ENCODE results near the gene TRIO.
A peak's percentile ranks its signal among the peaks of the same experiment; 100 is the strongest.

TRIO gene

GRCh38 chr5:14158890-14159666 is 15.9 kb downstream of the TRIO start:
- DNase-seq: no peak
- in situ Hi-C loops (cut with HindIII; ENCODE audit: low pct_ligation_motif_present, low pct_unique_long_range_greater_than_20kb, low sequenced_read_pairs): no loop called here

- no peak for DNase-seq
- in situ Hi-C loops (cut with HindIII; ENCODE audit: low pct_ligation_motif_present, low pct_unique_long_range_greater_than_20kb, low sequenced_read_pairs): no loop called here
These were observed 18.8 kb downstream of the TRIO start for GRCh38 chr5:14161825-14162556.

- no peak for DNase-seq
- in situ Hi-C loops (cut with HindIII; ENCODE audit: low pct_ligation_motif_present, low pct_unique_long_range_greater_than_20kb, low sequenced_read_pairs): no loop called here
These were observed 21.3 kb downstream of the TRIO start for GRCh38 chr5:14164164-14165163.

- in situ Hi-C loops (cut with HindIII; ENCODE audit: low pct_ligation_motif_present, low pct_unique_long_range_greater_than_20kb, low sequenced_read_pairs): no loop called here
- peak; percentile 65 for DNase-seq
These were observed 22.4 kb downstream of the TRIO start for GRCh38 chr5:14165375-14166106.

GRCh38 chr5:14166437-14166836 is 23.3 kb downstream of the TRIO start:
- in situ Hi-C loops (cut with HindIII; ENCODE audit: low pct_ligation_motif_present, low pct_unique_long_range_greater_than_20kb, low sequenced_read_pairs): no loop called here
- DNase-seq: no peak

- in situ Hi-C loops (cut with HindIII; ENCODE audit: low pct_ligation_motif_present, low pct_unique_long_range_greater_than_20kb, low sequenced_read_pairs): no loop called here
- peak; percentile 74 for DNase-seq
These were observed 24.2 kb downstream of the TRIO start for GRCh38 chr5:14167211-14167845.

GRCh38 chr5:14168144-14168792 is 25.1 kb downstream of the TRIO start:
- no peak for DNase-seq

GRCh38 chr5:14168793-14169262 is 25.7 kb downstream of the TRIO start:
- DNase-seq: no peak
- in situ Hi-C loops (cut with HindIII; ENCODE audit: low pct_ligation_motif_present, low pct_unique_long_range_greater_than_20kb, low sequenced_read_pairs): no loop called here

More at GRCh38 chr5:14168144-14168792, 25.1 kb downstream of the TRIO start:
- in situ Hi-C loops (cut with HindIII; ENCODE audit: low pct_ligation_motif_present, low pct_unique_long_range_greater_than_20kb, low sequenced_read_pairs): no loop called here

GRCh38 chr5:14171046-14171445 is 27.9 kb downstream of the TRIO start:
- in situ Hi-C loops (cut with HindIII; ENCODE audit: low pct_ligation_motif_present, low pct_unique_long_range_greater_than_20kb, low sequenced_read_pairs): no loop called here
- no peak for DNase-seq

GRCh38 chr5:14171621-14172020 is 28.5 kb downstream of the TRIO start:
- in situ Hi-C loops (cut with HindIII; ENCODE audit: low pct_ligation_motif_present, low pct_unique_long_range_greater_than_20kb, low sequenced_read_pairs): no loop called here
- DNase-seq: no peak

- no peak for DNase-seq
- in situ Hi-C loops (cut with HindIII; ENCODE audit: low pct_ligation_motif_present, low pct_unique_long_range_greater_than_20kb, low sequenced_read_pairs): no loop called here
These were observed 29.1 kb downstream of the TRIO start for GRCh38 chr5:14172149-14172795.

- no peak for DNase-seq
- in situ Hi-C loops (cut with HindIII; ENCODE audit: low pct_ligation_motif_present, low pct_unique_long_range_greater_than_20kb, low sequenced_read_pairs): no loop called here
These were observed 30.5 kb downstream of the TRIO start for GRCh38 chr5:14173377-14174229.

- DNase-seq: no peak
- in situ Hi-C loops (cut with HindIII; ENCODE audit: low pct_ligation_motif_present, low pct_unique_long_range_greater_than_20kb, low sequenced_read_pairs): no loop called here
These were observed 31.1 kb downstream of the TRIO start for GRCh38 chr5:14174230-14174636.

GRCh38 chr5:14175381-14175780 is 32.2 kb downstream of the TRIO start:
- no peak for DNase-seq
- in situ Hi-C loops (cut with HindIII; ENCODE audit: low pct_ligation_motif_present, low pct_unique_long_range_greater_than_20kb, low sequenced_read_pairs): no loop called here

- no peak for DNase-seq
- in situ Hi-C loops (cut with HindIII; ENCODE audit: low pct_ligation_motif_present, low pct_unique_long_range_greater_than_20kb, low sequenced_read_pairs): no loop called here
These were observed 33.7 kb downstream of the TRIO start for GRCh38 chr5:14176888-14177287.

- in situ Hi-C loops (cut with HindIII; ENCODE audit: low pct_ligation_motif_present, low pct_unique_long_range_greater_than_20kb, low sequenced_read_pairs): no loop called here
- DNase-seq: no peak
These were observed 34.5 kb downstream of the TRIO start for GRCh38 chr5:14177634-14178033.
